AG09319 (cell line): ENCODE data around the gene IRF2.
"Not testable (repeated sequence)": the region's sequence is repeated elsewhere in the genome, so short reads cannot be mapped to it uniquely, and the experiment has no call there.

Experiments used
- DNase-seq: peaks from one replicate; pipeline ENCODE4 v3.0.0-alpha.2; 2010; ENCODE audit warnings: low read depth; ENCODE audit errors: extremely low read depth
- CTCF ChIP-seq: IDR thresholded peaks from 2 replicates; pipeline ENCODE4 v1.5.1; 2011; ENCODE audit warnings: low read depth, mild to moderate bottlenecking, inconsistent platforms, low read length, moderate library complexity

The IRF2 gene

GRCh38 chr4:184349283-184350039 lies 124.9 kb downstream of the IRF2 start:
- DNase-seq, result no peak
- TF ChIP-seq CTCF, result no peak

- TF ChIP-seq CTCF, result no peak
- DNase-seq, result no peak
Measured at GRCh38 chr4:184348311-184349233, 125.8 kb downstream of the IRF2 start.

- no peak for TF ChIP-seq CTCF
- DNase-seq, result no peak
Measured at GRCh38 chr4:184347251-184348239, 126.8 kb downstream of the IRF2 start.

- no peak for DNase-seq
- no peak for TF ChIP-seq CTCF
Measured at GRCh38 chr4:184346682-184347081, 127.7 kb downstream of the IRF2 start.

GRCh38 chr4:184346273-184346672 lies 128.1 kb downstream of the IRF2 start:
- not testable (repeated sequence) for DNase-seq

GRCh38 chr4:184345573-184345922 lies 128.8 kb downstream of the IRF2 start:
- DNase-seq, result no peak
- TF ChIP-seq CTCF, result no peak

- TF ChIP-seq CTCF, result no peak
- DNase-seq, result no peak
Measured at GRCh38 chr4:184344899-184345572, 129.3 kb downstream of the IRF2 start.
